Measurements from ENCODE around the gene NFKBIB.
"Not testable (repeated sequence)": the region's sequence is repeated elsewhere in the genome, so short reads cannot be mapped to it uniquely, and the experiment has no call there.

The NFKBIB gene

GRCh38 chr19:38875656-38876395 is 23.9 kb upstream of the NFKBIB start:
- peak; percentile 45 for DNase-seq

- DNase-seq = peak; percentile 81
Measured at GRCh38 chr19:38877781-38878574, 21.8 kb upstream of the NFKBIB start, which contains the start of gene RINL. Gene RINL (minus strand): TSS chr19:38878275. CDS start chr19:38876742, 1,533 bp downstream.

- DNase-seq = no peak
Measured at GRCh38 chr19:38878575-38879399, 21.0 kb upstream of the NFKBIB start.

- no peak for DNase-seq
Measured at GRCh38 chr19:38879400-38879751, 20.4 kb upstream of the NFKBIB start.

- no peak for DNase-seq
Measured at GRCh38 chr19:38880076-38880881, 19.5 kb upstream of the NFKBIB start.

GRCh38 chr19:38880882-38881609 is 18.7 kb upstream of the NFKBIB start:
- DNase-seq = no peak

GRCh38 chr19:38883286-38883685 is 16.5 kb upstream of the NFKBIB start:
- no peak for DNase-seq

- DNase-seq = not testable (repeated sequence)
Measured at GRCh38 chr19:38884691-38885090, 15.1 kb upstream of the NFKBIB start.

GRCh38 chr19:38888876-38889275 is 10.9 kb upstream of the NFKBIB start:
- no peak for DNase-seq

- no peak for DNase-seq
Measured at GRCh38 chr19:38889803-38890202, 10.0 kb upstream of the NFKBIB start.

- DNase-seq = no peak
Measured at GRCh38 chr19:38890686-38891085, 9.1 kb upstream of the NFKBIB start.

- DNase-seq = no peak
Measured at GRCh38 chr19:38891771-38892170, 8.0 kb upstream of the NFKBIB start.

- no peak for DNase-seq
Measured at GRCh38 chr19:38892841-38893240, 6.9 kb upstream of the NFKBIB start.

- no peak for DNase-seq
Measured at GRCh38 chr19:38893341-38893771, 6.4 kb upstream of the NFKBIB start.

- DNase-seq = no peak
Measured at GRCh38 chr19:38894968-38895367, 4.8 kb upstream of the NFKBIB start.

- DNase-seq = peak; percentile 33
Measured at GRCh38 chr19:38898788-38899446, 852 bp upstream of the NFKBIB start.

- no peak for DNase-seq
Measured at GRCh38 chr19:38900202-38900629, 447 bp downstream of the NFKBIB start.

GRCh38 chr19:38900743-38901190 is 998 bp downstream of the NFKBIB start:
- no peak for DNase-seq

- DNase-seq = no peak
Measured at GRCh38 chr19:38901683-38902082, 1.9 kb downstream of the NFKBIB start.

- no peak for DNase-seq
Measured at GRCh38 chr19:38904581-38905539, 5.1 kb downstream of the NFKBIB start.

Data from hematopoietic multipotent progenitor cell treated with erythropoietin and hydrocortisone succinate and interleukin-3 and kit ligand, for 4 days (in vitro differentiated cells).